ENCODE measurements around the gene MCM3AP. TPM values are rescaled to one million over a fixed set of nuclear protein-coding genes. Genes with fewer than 3 reads are reported as not detected.

Gene MCM3AP
- total and polyA plus RNA-seq, 2 experiments from 2014 or later: 35.4 to 64.8 TPM

GRCh38 chr21:46196733-46197132 lies 88.7 kb downstream of the MCM3AP start:
- 90% methylated on average over 20 of the region's 20 CpGs for WGBS (ENCODE audit: low lambda C conversion rate, missing lambda C conversion rate)
- Histone ChIP-seq H3K27ac (no peak overlapping the region), H3K4me3 (no peak overlapping the region), H3K9me2 (replicated peaks; ENCODE audit: insufficient read depth) (no peaks in the 10 kb centered on the region), H4K20me1 (ENCODE audit: insufficient read depth, poor library complexity, severe bottlenecking) (no peaks in the 10 kb centered on the region), H3K27me3 (no peaks in the 10 kb centered on the region), H2AFZ (no peak overlapping the region), H3K36me3 (replicated peaks; ENCODE audit: insufficient read depth, low read depth) (no peaks in the 10 kb centered on the region), H3K4me1 (ENCODE audit: insufficient read depth) (no peaks in the 10 kb centered on the region), H3K4me2 (no peak overlapping the region), H3K9me3 (ENCODE audit: low read depth) (no peaks in the 10 kb centered on the region), H3K79me2 (no peaks in the 10 kb centered on the region)
- TF ChIP-seq EZH2phosphoT487 (IDR thresholded peaks at IDR 0.05; ENCODE audit: low read depth, severe bottlenecking, unreplicated experiment): no peak
- no peak for TF ChIP-seq EZH2 (IDR thresholded peaks at IDR 0.05; ENCODE audit: borderline replicate concordance)
- no peak for TF ChIP-seq CTCF (IDR thresholded peaks at IDR 0.05; ENCODE audit: poor library complexity)
- DNase-seq (ENCODE audit: low spot score): no peak

- no peaks in the 10 kb centered on the region for H3K9me2 ChIP-seq (replicated peaks; ENCODE audit: insufficient read depth)
- H4K20me1 ChIP-seq (ENCODE audit: insufficient read depth, poor library complexity, severe bottlenecking): no peaks in the 10 kb centered on the region
- H3K27me3 ChIP-seq: no peaks in the 10 kb centered on the region
- DNase-seq (ENCODE audit: low spot score): peak; percentile 2
- H3K4me3 ChIP-seq: no peak overlapping the region
- no peaks in the 10 kb centered on the region for H3K9me3 ChIP-seq (ENCODE audit: low read depth)
- H3K4me2 ChIP-seq: no peak overlapping the region
- H2AFZ ChIP-seq: no peak overlapping the region
- no peaks in the 10 kb centered on the region for H3K4me1 ChIP-seq (ENCODE audit: insufficient read depth)
- no peaks in the 10 kb centered on the region for H3K36me3 ChIP-seq (replicated peaks; ENCODE audit: insufficient read depth, low read depth)
- WGBS (ENCODE audit: low lambda C conversion rate, missing lambda C conversion rate): 91% methylated on average over 20 of the region's 20 CpGs
- no peak overlapping the region for H3K27ac ChIP-seq
- H3K79me2 ChIP-seq: no peaks in the 10 kb centered on the region
- TF ChIP-seq CTCF (IDR thresholded peaks at IDR 0.05; ENCODE audit: poor library complexity): no peak
- TF ChIP-seq EZH2phosphoT487 (IDR thresholded peaks at IDR 0.05; ENCODE audit: low read depth, severe bottlenecking, unreplicated experiment): no peak
- TF ChIP-seq EZH2 (IDR thresholded peaks at IDR 0.05; ENCODE audit: borderline replicate concordance): no peak
Observed at GRCh38 chr21:46195595-46196195, 89.7 kb downstream of the MCM3AP start.

- Histone ChIP-seq H3K4me2 (no peak overlapping the region), H3K27ac (no peak overlapping the region), H3K36me3 (replicated peaks; ENCODE audit: insufficient read depth, low read depth) (no peaks in the 10 kb centered on the region), H2AFZ (no peak overlapping the region), H3K9me3 (ENCODE audit: low read depth) (no peaks in the 10 kb centered on the region), H3K4me3 (no peak overlapping the region), H3K4me1 (ENCODE audit: insufficient read depth) (peaks cover 5% of the 10 kb centered on the region), H4K20me1 (ENCODE audit: insufficient read depth, poor library complexity, severe bottlenecking) (no peaks in the 10 kb centered on the region), H3K9me2 (replicated peaks; ENCODE audit: insufficient read depth) (no peaks in the 10 kb centered on the region), H3K79me2 (no peaks in the 10 kb centered on the region), H3K27me3 (no peaks in the 10 kb centered on the region)
- TF ChIP-seq CTCF (IDR thresholded peaks at IDR 0.05; ENCODE audit: poor library complexity) (no peak), EZH2 (IDR thresholded peaks at IDR 0.05; ENCODE audit: borderline replicate concordance) (no peak)
- WGBS (ENCODE audit: low lambda C conversion rate, missing lambda C conversion rate): 98% methylated on average over 34 of the region's 34 CpGs
- DNase-seq (ENCODE audit: low spot score): peak; percentile 2
Observed at GRCh38 chr21:46194374-46195334, 90.8 kb downstream of the MCM3AP start.

All from hepatocyte (in vitro differentiated cells).